HepG2 (cell line): ENCODE results near the gene SUSD6. TPM values are rescaled to one million over a fixed set of nuclear protein-coding genes. Genes with fewer than 3 reads are reported as not detected.
A peak's percentile ranks its signal among the peaks of the same experiment; 100 is the strongest.

Source experiments
- ARID3A ChIP-seq: IDR thresholded peaks from 2 replicates; pipeline ENCODE4 v1.6.1; 2012; ENCODE audit warnings: low read depth, low read length, improper control_type of control experiment
- ATM ChIP-seq: fragments of 450-650 bp; IDR thresholded peaks from 2 replicates; pipeline ENCODE4 v1.7.1; 2017; ENCODE audit warnings: mild to moderate bottlenecking, borderline replicate concordance
- CSRNP2 ChIP-seq: sonication (generic); formaldehyde crosslinking; conservative IDR thresholded peaks from 2 replicates; pipeline ENCODE4 v1.8.0; 2022; ENCODE audit warnings: low read depth, missing genetic modification reagents
- DMAP1 ChIP-seq: IDR thresholded peaks from 2 replicates; pipeline ENCODE4 v1.6.1; 2016
- FOXO1 ChIP-seq: sonication (generic); formaldehyde crosslinking; IDR thresholded peaks from 2 replicates; pipeline ENCODE4 v1.4.0; 2020; ENCODE audit warnings: missing genetic modification reagents
- HINFP ChIP-seq: sonication (generic); formaldehyde crosslinking; IDR thresholded peaks from 2 replicates; pipeline ENCODE4 v1.4.0; 2020; ENCODE audit warnings: low read depth, mild to moderate bottlenecking, missing genetic modification reagents
- HIVEP1 ChIP-seq: sonication (generic); formaldehyde crosslinking; IDR thresholded peaks from 2 replicates; pipeline ENCODE4 v1.4.0; 2020; ENCODE audit warnings: mild to moderate bottlenecking, missing genetic modification reagents
- HNRNPL ChIP-seq: fragments of 200-400 bp; formaldehyde crosslinking; IDR thresholded peaks from 2 replicates; pipeline ENCODE4 v1.6.1; 2017; ENCODE audit warnings: mild to moderate bottlenecking, low read depth, low read length
- JUN ChIP-seq: sonication (generic); formaldehyde crosslinking; IDR thresholded peaks from 2 replicates; pipeline ENCODE4 v1.4.0; 2020; ENCODE audit warnings: mild to moderate bottlenecking, missing genetic modification reagents
- KDM2A ChIP-seq: sonication (generic); formaldehyde crosslinking; IDR thresholded peaks from 2 replicates; pipeline ENCODE4 v1.4.0; 2020; ENCODE audit warnings: low read depth, missing genetic modification reagents, borderline replicate concordance
- NR2F2 ChIP-seq: IDR thresholded peaks from 2 replicates; pipeline ENCODE4 v1.6.1; 2012; ENCODE audit warnings: low read depth, inconsistent platforms, borderline replicate concordance
- SMARCC2 ChIP-seq: fragments of 450-650 bp; IDR thresholded peaks from 2 replicates; pipeline ENCODE4 v1.6.1; 2017; ENCODE audit warnings: antibody characterized with exemption, mild to moderate bottlenecking
- THYN1 ChIP-seq: sonication (generic); formaldehyde crosslinking; IDR thresholded peaks from 2 replicates; pipeline ENCODE4 v1.8.1; 2023; ENCODE audit warnings: low read depth, mild to moderate bottlenecking, moderate library complexity, missing genetic modification reagents, borderline replicate concordance
- ZBTB4 ChIP-seq: sonication (generic); formaldehyde crosslinking; IDR thresholded peaks from 2 replicates; pipeline ENCODE4 v1.4.0; 2020; ENCODE audit warnings: missing genetic modification reagents, mild to moderate bottlenecking, borderline replicate concordance
- ZFP1 ChIP-seq: IDR thresholded peaks from 2 replicates; pipeline ENCODE4 v1.6.1; 2016
- ZFP82 ChIP-seq: sonication (generic); formaldehyde crosslinking; IDR thresholded peaks from 2 replicates; pipeline ENCODE4 v1.5.1; 2020; ENCODE audit warnings: mild to moderate bottlenecking, missing genetic modification reagents, borderline replicate concordance
- ZNF263 ChIP-seq: sonication (generic); formaldehyde crosslinking; IDR thresholded peaks from 2 replicates; pipeline ENCODE4 v1.4.0; 2020; ENCODE audit warnings: missing genetic modification reagents
- ZNF280D ChIP-seq: sonication (generic); formaldehyde crosslinking; IDR thresholded peaks from 2 replicates; pipeline ENCODE4 v1.5.1; 2020; ENCODE audit warnings: mild to moderate bottlenecking, missing genetic modification reagents
- ZNF652 ChIP-seq: IDR thresholded peaks from 2 replicates; pipeline ENCODE4 v1.6.1; 2016; ENCODE audit warnings: low read depth, borderline replicate concordance
- ZNF773 ChIP-seq: sonication (generic); formaldehyde crosslinking; IDR thresholded peaks from 2 replicates; pipeline ENCODE4 v1.4.0; 2020; ENCODE audit warnings: missing genetic modification reagents, borderline replicate concordance
- polyA plus RNA-seq, 8 experiments: library from polyadenylated mRNA; depleted of rRNA in 3 of 8; stranded (reverse) in 7 of 8; unstranded in 1 of 8; fragments of >200 nt; fragmentation: Illumina TruSeq in 4 of 8; extraction: Trizol in 4 of 8; gene quantifications; 2 replicates each; pipeline versions ENCODE4 v1.2.1 to v1.2.3, GENCODE V29; 2011 to 2016; ENCODE audit warnings: low read depth in 4 of 8, missing spikeins in 1 of 8, mixed read lengths in 1 of 8; ENCODE audit not compliant: insufficient read depth in 1 of 8
- total RNA-seq, 5 experiments: library from RNA; depleted of rRNA; stranded (reverse); fragments of >200 nt; fragmentation: Illumina TruSeq; extraction: Trizol; gene quantifications; 2 replicates each; pipeline ENCODE4 v1.2.3, GENCODE V29; 2016; ENCODE audit warnings: low read depth in 1 of 5

The SUSD6 gene
- total and polyA plus RNA-seq, 2 of the 13 experiments (the other 11 are each of a cell fraction or from before 2014, with no cell fraction given), result 7.2 to 7.4 TPM

GRCh38 chr14:69690042-69690441, 78.6 kb downstream of the SUSD6 start (continued):
- TF ChIP-seq ZNF280D (CRISPR knock-in tag) (peak; percentile 85), ZFP82 (CRISPR knock-in tag) (no peak), THYN1 (CRISPR knock-in tag) (no peak), ZNF652 (CRISPR knock-in tag) (no peak), JUN (CRISPR knock-in tag) (peak; percentile 50; the same call in 1 of the 2 replicates), ZBTB4 (CRISPR knock-in tag) (no peak), FOXO1 (CRISPR knock-in tag) (peak; percentile 92), SMARCC2 (no peak), NR2F2 (peak; percentile 72; the same call in 1 of the 2 replicates), HINFP (CRISPR knock-in tag) (no peak), ARID3A (no peak), ZNF263 (no peak), HIVEP1 (no peak), CSRNP2 (no peak), ATM (no peak), ZNF773 (CRISPR knock-in tag) (no peak), ZFP1 (0 out of 2 replicates have a peak, but pooled peaks have one; percentile 41), KDM2A (CRISPR knock-in tag) (peak; percentile 31; the same call in 1 of the 2 replicates), DMAP1 (CRISPR knock-in tag) (no peak), HNRNPL (no peak)
